Measurements from ENCODE around the gene ASTL. TPM values are rescaled to one million over a fixed set of nuclear protein-coding genes. Genes with fewer than 3 reads are reported as not detected.

The ASTL gene
- total and polyA plus RNA-seq, 2 donors (not counting 3 experiments of a cell fraction or from before 2014, with no cell fraction given), result not detected

GRCh38 chr2:96098900-96099590, 39.3 kb downstream of the ASTL start:
- Histone ChIP-seq H2AFZ (ENCODE audit: low read depth, low read length) (no peak overlapping the region), H3K27me3 (ENCODE audit: control insufficient read depth in 2 of 2, insufficient read depth in 2 of 2, low read length in 2 of 2) (peaks cover 0 to 2% of the 10 kb centered on the region in 2 experiments), H3K27ac (ENCODE audit: insufficient read depth, low read depth, low read length) (no peak overlapping the region), H3K4me2 (ENCODE audit: insufficient read depth, low read length) (no peak overlapping the region), H3K4me1 (ENCODE audit: control insufficient read depth, extremely low read depth, insufficient read depth, low read length) (no peaks in the 10 kb centered on the region), H3K79me2 (ENCODE audit: control insufficient read depth, insufficient read depth, low read length) (no peaks in the 10 kb centered on the region), H3K4me3 (replicated peaks in 1 of 3; ENCODE audit: insufficient read depth in 1 of 3, low read depth in 1 of 3, low read length in 3 of 3) (no peak overlapping the region), H3K9ac (replicated peaks; ENCODE audit: extremely low read depth, insufficient read depth, low read length) (no peak overlapping the region), H4K20me1 (replicated peaks; ENCODE audit: control insufficient read depth, extremely low read depth, insufficient read depth, low read length) (no peaks in the 10 kb centered on the region), H3K9me1 (replicated peaks; ENCODE audit: control insufficient read depth, extremely low read depth, insufficient read depth, low read length) (no peaks in the 10 kb centered on the region), H3K9me3 (replicated peaks; ENCODE audit: control insufficient read depth, insufficient read depth, low read length) (no peaks in the 10 kb centered on the region), H3K36me3 (ENCODE audit: control insufficient read depth in 2 of 2, extremely low read depth in 1 of 2, insufficient read depth in 2 of 2, low read length in 2 of 2) (no peaks in the 10 kb centered on the region)
- dilution Hi-C loops (cut with MboI; ENCODE audit: extremely low pct_ligation_motif_present, low sequenced_read_pairs), result no loop called here
- DNase-seq (ENCODE audit: low read depth, low spot score) (no peak), FAIRE-seq (no peak)
- ChIA-PET POLR2A (no interaction called here), CTCF (interaction anchor here (1.1 to 1.8 kb wide), 2 partner anchors 9 to 18 kb away, joined by 3 to 7 read pairs; no protein-coding TSS in a partner anchor)
- BruUV-seq (replicated peaks), result no TSS peak
- intact Hi-C loops (cut with micrococcal nuclease), result no loop called here
- TF ChIP-seq MYC (IDR thresholded peaks at IDR 0.05; ENCODE audit: low read depth, low read length) (no peak), MAX (IDR thresholded peaks at IDR 0.05; ENCODE audit: insufficient read depth, insufficient read length) (no peak)

- CTCF ChIA-PET, result interaction anchor here (1.1 kb wide), 1 partner anchor 10 kb away, joined by 3 read pairs; no protein-coding TSS in a partner anchor
- no peak for FAIRE-seq
- dilution Hi-C loops (cut with MboI; ENCODE audit: extremely low pct_ligation_motif_present, low sequenced_read_pairs), result no loop called here
Measured at GRCh38 chr2:96097951-96098823, 40.1 kb downstream of the ASTL start.

More at GRCh38 chr2:96097951-96098823, 40.1 kb downstream of the ASTL start:
- Histone ChIP-seq H2AFZ (ENCODE audit: low read depth, low read length) (no peak overlapping the region), H3K27ac (ENCODE audit: insufficient read depth, low read depth, low read length) (no peak overlapping the region), H3K27me3 (ENCODE audit: control insufficient read depth in 2 of 2, insufficient read depth in 2 of 2, low read length in 2 of 2) (peaks cover 0 to 4% of the 10 kb centered on the region in 2 experiments), H4K20me1 (replicated peaks; ENCODE audit: control insufficient read depth, extremely low read depth, insufficient read depth, low read length) (no peaks in the 10 kb centered on the region), H3K9me3 (replicated peaks; ENCODE audit: control insufficient read depth, insufficient read depth, low read length) (no peaks in the 10 kb centered on the region), H3K36me3 (ENCODE audit: control insufficient read depth in 2 of 2, extremely low read depth in 1 of 2, insufficient read depth in 2 of 2, low read length in 2 of 2) (no peaks in the 10 kb centered on the region), H3K4me2 (ENCODE audit: insufficient read depth, low read length) (no peak overlapping the region), H3K79me2 (ENCODE audit: control insufficient read depth, insufficient read depth, low read length) (no peaks in the 10 kb centered on the region), H3K4me3 (replicated peaks in 1 of 3; ENCODE audit: insufficient read depth in 1 of 3, low read depth in 1 of 3, low read length in 3 of 3) (no peak overlapping the region), H3K4me1 (ENCODE audit: control insufficient read depth, extremely low read depth, insufficient read depth, low read length) (no peaks in the 10 kb centered on the region), H3K9me1 (replicated peaks; ENCODE audit: control insufficient read depth, extremely low read depth, insufficient read depth, low read length) (no peaks in the 10 kb centered on the region), H3K9ac (replicated peaks; ENCODE audit: extremely low read depth, insufficient read depth, low read length) (no peak overlapping the region)
- TF ChIP-seq MYC (IDR thresholded peaks at IDR 0.05; ENCODE audit: low read depth, low read length), result no peak
- TF ChIP-seq POLR2AphosphoS5 (IDR thresholded peaks at IDR 0.05; ENCODE audit: insufficient read depth, low read depth, low read length), result no peak
- no peak for TF ChIP-seq MAX (IDR thresholded peaks at IDR 0.05; ENCODE audit: insufficient read depth, insufficient read length)
- TF ChIP-seq EZH2 (IDR thresholded peaks at IDR 0.05; ENCODE audit: borderline replicate concordance, low read depth, low read length, severe bottlenecking), result no peak
- TF ChIP-seq FOS (IDR thresholded peaks at IDR 0.05; ENCODE audit: borderline replicate concordance, insufficient read depth, low read length), result no peak
- no peak for TF ChIP-seq JUN (IDR thresholded peaks at IDR 0.05; ENCODE audit: borderline replicate concordance, insufficient read depth, insufficient read length, low read depth)
- TF ChIP-seq GATA2 (IDR thresholded peaks at IDR 0.05; ENCODE audit: insufficient read depth, insufficient read length, low read depth, low read length), result no peak
- no peak for TF ChIP-seq CTCF (IDR thresholded peaks at IDR 0.05; ENCODE audit: extremely low read depth in 1 of 2, insufficient read depth in 1 of 2, low read depth in 1 of 2, low read length in 2 of 2)
- no peak for TF ChIP-seq POLR2A (IDR thresholded peaks at IDR 0.05; ENCODE audit: low read depth, low read length)
- POLR2A ChIA-PET, result no interaction called here
- DNase-seq (ENCODE audit: low read depth, low spot score), result no peak
- intact Hi-C loops (cut with micrococcal nuclease), result no loop called here
- no TSS peak for BruUV-seq (replicated peaks)

Measured in endothelial cell of umbilical vein (primary cell).